Motor neuron (in vitro differentiated cells): ENCODE results near the gene FLT1. TPM values are rescaled to one million over a fixed set of nuclear protein-coding genes. Genes with fewer than 3 reads are reported as not detected.
A peak's percentile ranks its signal among the peaks of the same experiment; 100 is the strongest.

Experiments used
- ATAC-seq, 8 experiments: fragments of 200-7000 bp; cut with Tn5 transposase; replicated peaks in 6 of 8; 2 replicates each; pipeline ENCODE4 v1.8.0; 2021; ENCODE audit warnings: mild to moderate bottlenecking in 8 of 8, moderate library complexity in 8 of 8
- H3K27ac ChIP-seq, 2 donors: fragments of 250-450 bp; sonication (Bioruptor Pico); 2 replicates each; pipeline ENCODE4 v1.9.0; 2021; ENCODE audit warnings: antibody characterized with exemption in 2 of 2, mild to moderate bottlenecking in 2 of 2, moderate library complexity in 1 of 2
- H3K4me1 ChIP-seq, 2 donors: fragments of 250-450 bp; sonication (Bioruptor Pico); replicated peaks in 1 of 2; 2 replicates each; pipeline ENCODE4 v1.6.1; 2021; ENCODE audit warnings: antibody characterized with exemption in 2 of 2, mild to moderate bottlenecking in 2 of 2, moderate library complexity in 1 of 2
- H3K4me3 ChIP-seq, 5 donors: fragments of 250-450 bp; sonication (Bioruptor Pico); 2 replicates each; pipeline ENCODE4 v1.9.0; 2021; ENCODE audit warnings: antibody characterized with exemption in 5 of 5, mild to moderate bottlenecking in 5 of 5, moderate library complexity in 4 of 5
- WGBS, 10 experiments: fragments of 450-650 bp; shearing (Covaris generic); methylation state at CpG; one replicate each; pipeline ENCODE4 v1.0.0; 2022; 5-methylcytosine and 5-hydroxymethylcytosine counted together
- in situ Hi-C, 9 experiments: fragments of 400-800 bp; cut with MboI; loops; one replicate each; pipeline ENCODE4 v1.15.0; 2021; ENCODE audit warnings: low sequenced_read_pairs in 9 of 9, low pct_unique_long_range_greater_than_20kb in 2 of 9; ENCODE audit not compliant: unreplicated experiment in 9 of 9
- total RNA-seq, 8 experiments: library from RNA; unstranded; fragments of 300-600 nt; gene quantifications; 2 replicates each; pipeline versions ENCODE4 v1.2.3 to v1.2.4, GENCODE V29; 2022

Gene FLT1
- total RNA-seq, 8 experiments from 2014 or later = 0.11 to 43.8 (median 0.88) TPM

DNA sequence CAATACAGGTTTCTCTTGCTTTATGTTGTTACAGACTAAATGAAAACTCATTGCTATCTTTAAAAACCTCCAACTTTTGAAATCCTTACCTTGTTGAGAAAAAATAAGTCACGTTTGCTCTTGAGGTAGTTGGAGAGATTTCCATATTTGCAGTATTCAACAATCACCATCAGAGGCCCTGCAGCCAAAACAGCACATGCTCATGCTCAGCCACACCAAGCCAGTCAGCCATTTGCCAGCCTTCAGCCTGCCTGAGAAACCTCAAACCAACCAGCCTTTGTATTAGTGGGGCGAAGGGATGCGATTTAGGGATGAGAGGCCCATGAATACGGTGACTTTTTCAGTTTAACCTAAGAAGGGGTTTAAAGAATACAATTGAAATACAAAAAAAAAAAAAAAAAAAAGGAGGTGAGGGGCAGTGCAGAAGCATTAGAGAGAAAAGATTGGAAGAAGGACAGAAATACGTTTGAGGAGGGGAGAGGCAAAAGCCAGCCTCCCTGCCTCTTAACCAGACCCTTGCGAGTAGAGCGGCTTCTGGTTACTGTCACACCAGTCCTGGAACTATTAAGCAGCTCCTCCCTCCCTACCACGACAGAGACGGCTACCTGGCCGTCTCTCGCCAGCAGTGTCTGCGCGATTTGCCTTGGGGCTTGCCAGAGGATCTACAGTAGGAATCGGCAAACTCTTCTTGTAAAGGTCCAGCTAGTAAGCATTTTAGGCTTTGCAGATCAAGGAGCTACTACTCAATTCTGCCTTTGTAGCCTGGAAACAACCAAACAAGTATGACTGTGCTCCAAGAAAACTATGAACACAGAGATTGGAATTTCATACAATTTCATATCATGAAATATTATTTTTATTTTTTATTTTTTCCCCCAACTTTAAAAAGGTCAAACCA is 167.3 kb downstream of the FLT1 start:
- no peak overlapping the region for H3K27ac ChIP-seq
- WGBS, 10 experiments = 74 to 95% (median 89%) methylated on average over 3 to 13 of the region's 14 CpGs
- peak in 3 of 8 experiments; percentile 25 to 57 (median 46) for ATAC-seq
- no peak overlapping the region for H3K4me3 ChIP-seq
- H3K4me1 ChIP-seq = no peaks in the 10 kb centered on the region
- in situ Hi-C loops = loop anchor here in 3 of 9 experiments (25.0 kb wide), 3 partner anchors 160 to 460 kb away; partner anchors contain the start of gene FLT1 (in 1 of the 3)

DNA sequence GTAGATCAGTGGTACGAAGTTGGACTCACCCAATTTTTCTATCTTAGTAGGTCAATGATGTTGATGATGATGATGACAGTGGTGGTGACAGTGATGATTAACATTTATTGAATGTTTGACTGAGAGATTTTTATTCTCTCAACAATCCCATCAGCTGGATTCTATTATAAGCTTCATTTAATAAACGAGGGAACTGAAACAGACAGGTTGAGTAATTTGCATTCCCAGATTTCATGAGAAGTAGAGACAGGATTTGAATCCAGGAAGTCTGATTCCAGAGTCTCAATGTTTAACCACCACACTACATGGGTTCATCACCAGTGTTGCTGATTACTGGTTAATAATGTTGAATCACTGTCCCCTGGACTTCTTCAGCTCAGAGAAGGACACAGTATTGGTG is 168.9 kb downstream of the FLT1 start:
- 0 to 100% (median 78%) methylated on average over 1 to 2 of the region's 2 CpGs; no CpG with 5 or more reads in 2 of the 10 experiments for WGBS, 10 experiments
- ATAC-seq = no peak
- no peak overlapping the region for H3K27ac ChIP-seq
- H3K4me1 ChIP-seq = no peaks in the 10 kb centered on the region
- in situ Hi-C loops = loop anchor here in 3 of 9 experiments (25.0 kb wide), 3 partner anchors 161 to 461 kb away; partner anchors contain the start of gene FLT1 (in 1 of the 3)
- H3K4me3 ChIP-seq = no peak overlapping the region

DNA sequence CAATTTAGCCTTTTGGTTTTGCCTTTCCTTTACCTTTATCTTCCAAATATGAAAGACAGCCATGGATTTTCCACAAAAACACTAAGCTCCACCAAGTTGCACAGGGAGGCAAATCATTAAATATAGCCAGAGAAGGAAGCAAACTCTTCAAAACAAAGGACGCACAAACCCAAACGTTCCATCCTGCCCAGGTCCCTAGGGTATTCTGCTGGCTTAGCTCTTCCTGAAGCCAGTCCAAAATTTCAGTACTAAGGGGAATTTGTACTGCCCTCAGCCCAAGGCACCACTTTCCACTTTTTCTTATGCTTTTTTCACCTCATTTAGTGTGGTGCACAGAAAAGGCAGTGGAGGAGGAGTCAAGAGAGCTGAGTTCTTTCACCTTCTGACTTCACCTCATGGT is 169.9 kb downstream of the FLT1 start:
- in situ Hi-C loops = loop anchor here in 3 of 9 experiments (25.0 kb wide), 3 partner anchors 162 to 462 kb away; partner anchors contain the start of gene FLT1 (in 1 of the 3)
- WGBS, 10 experiments = 43 to 100% (median 73%) methylated on average over 1 to 2 of the region's 2 CpGs; no CpG with 5 or more reads in 2 of the 10 experiments
- Histone ChIP-seq H3K4me3 (no peak overlapping the region), H3K27ac (no peak overlapping the region), H3K4me1 (no peaks in the 10 kb centered on the region)
- ATAC-seq = no peak

DNA sequence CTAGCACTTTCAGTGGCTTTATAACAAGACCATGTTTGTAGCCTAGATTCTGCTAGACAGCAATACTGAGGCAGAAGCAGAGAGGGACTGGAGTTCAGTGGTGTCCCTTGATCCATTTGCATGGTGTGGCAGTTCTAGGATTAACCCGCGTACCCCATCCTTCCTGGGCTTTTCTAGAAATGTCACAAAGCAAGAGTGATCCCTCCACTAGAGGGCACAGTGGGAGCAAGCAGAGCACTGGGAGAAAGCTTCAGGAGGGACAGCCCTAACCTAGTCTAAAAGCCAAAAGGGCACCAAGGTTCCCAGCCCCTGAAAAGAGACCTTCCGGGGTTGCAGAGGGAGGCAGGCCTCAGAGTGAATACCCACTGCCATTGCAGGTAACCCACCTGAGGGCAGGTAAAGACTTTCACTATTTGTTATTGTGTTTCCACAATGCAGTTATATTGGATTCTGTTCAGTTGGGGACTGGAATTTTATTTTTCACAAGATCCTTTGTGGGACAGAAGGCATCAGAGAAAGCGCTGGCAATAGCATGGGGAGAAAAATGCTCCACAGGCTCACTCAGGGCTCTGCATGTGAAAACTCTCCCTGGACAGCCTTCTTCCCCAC is 170.6 kb downstream of the FLT1 start:
- 0 to 100% (median 53%) methylated on average over 1 to 4 of the region's 4 CpGs; no CpG with 5 or more reads in 2 of the 10 experiments for WGBS, 10 experiments

DNA sequence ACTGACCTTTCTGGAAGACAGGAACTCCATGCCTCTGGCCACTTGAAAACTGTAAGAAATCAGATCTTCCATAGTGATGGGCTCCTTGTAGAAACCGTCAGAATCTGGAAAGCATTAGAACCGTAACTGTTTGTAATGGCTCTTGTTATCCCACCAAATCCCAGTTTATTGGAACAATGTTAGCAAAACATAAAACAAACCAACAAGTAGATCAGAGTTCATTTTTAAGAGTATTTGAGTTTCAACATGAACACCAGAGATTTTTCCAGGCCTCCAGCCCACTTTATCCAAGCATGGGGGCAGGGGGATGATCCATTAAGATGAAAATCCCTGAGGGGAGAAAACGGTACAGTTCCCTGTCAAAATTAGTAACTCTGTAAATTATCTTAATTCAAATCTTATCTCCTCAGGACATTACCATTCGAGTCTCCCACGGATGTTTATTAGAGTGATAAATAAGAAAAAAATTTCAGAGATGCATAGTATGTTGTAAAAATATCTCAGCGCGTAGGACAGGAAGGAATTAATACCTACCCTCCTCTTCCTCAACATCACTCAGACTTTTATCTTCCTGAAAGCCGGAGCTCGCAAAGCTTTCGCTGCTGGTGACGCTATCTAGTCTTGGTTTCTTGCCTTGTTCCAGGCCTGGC is 172.5 kb downstream of the FLT1 start:
- Histone ChIP-seq H3K4me1 (no peaks in the 10 kb centered on the region), H3K27ac (no peak overlapping the region), H3K4me3 (no peak overlapping the region)
- WGBS, 10 experiments = 20 to 100% (median 76%) methylated on average over 1 to 11 of the region's 11 CpGs
- no peak for ATAC-seq
- in situ Hi-C loops = loop anchor here in 2 of 9 experiments (25.0 kb wide), 2 partner anchors 315 to 465 kb away; no protein-coding TSS in a partner anchor

More for the DNA sequence above, 170.6 kb downstream of the FLT1 start:
- Histone ChIP-seq H3K4me3 (no peak overlapping the region), H3K4me1 (no peaks in the 10 kb centered on the region), H3K27ac (no peak overlapping the region)
- peak in 4 of 8 experiments; percentile 45 to 93 (median 88) for ATAC-seq
- in situ Hi-C loops = loop anchor here in 2 of 9 experiments (25.0 kb wide), 2 partner anchors 313 to 463 kb away; no protein-coding TSS in a partner anchor

DNA sequence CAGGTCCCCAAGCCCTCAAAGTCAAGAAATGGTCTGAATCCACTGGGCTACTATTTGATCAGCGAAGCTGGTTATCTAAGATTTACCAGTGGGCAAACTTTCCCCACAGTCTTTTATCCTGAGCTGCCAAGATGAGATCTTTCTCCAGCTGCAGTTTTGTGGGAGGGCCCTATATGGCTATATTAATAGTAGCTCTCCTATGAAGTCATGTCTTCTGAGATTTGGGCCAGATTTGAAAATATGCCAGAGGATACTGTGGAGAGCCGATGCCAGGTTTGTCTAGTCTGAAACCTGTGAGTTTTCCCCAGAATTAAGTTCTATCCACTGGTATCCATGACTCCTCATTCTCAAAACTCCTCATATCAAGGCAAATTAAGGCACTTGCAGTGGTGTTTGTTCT is 173.2 kb downstream of the FLT1 start:
- no peak for ATAC-seq
- no peak overlapping the region for H3K4me3 ChIP-seq
- H3K4me1 ChIP-seq = no peaks in the 10 kb centered on the region
- no peak overlapping the region for H3K27ac ChIP-seq
- WGBS, 10 experiments = 80 to 100% (median 96%) methylated on average over 1 to 2 of the region's 2 CpGs; no CpG with 5 or more reads in 4 of the 10 experiments
- in situ Hi-C loops = loop anchor here in 2 of 9 experiments (25.0 kb wide), 2 partner anchors 316 to 466 kb away; no protein-coding TSS in a partner anchor

DNA sequence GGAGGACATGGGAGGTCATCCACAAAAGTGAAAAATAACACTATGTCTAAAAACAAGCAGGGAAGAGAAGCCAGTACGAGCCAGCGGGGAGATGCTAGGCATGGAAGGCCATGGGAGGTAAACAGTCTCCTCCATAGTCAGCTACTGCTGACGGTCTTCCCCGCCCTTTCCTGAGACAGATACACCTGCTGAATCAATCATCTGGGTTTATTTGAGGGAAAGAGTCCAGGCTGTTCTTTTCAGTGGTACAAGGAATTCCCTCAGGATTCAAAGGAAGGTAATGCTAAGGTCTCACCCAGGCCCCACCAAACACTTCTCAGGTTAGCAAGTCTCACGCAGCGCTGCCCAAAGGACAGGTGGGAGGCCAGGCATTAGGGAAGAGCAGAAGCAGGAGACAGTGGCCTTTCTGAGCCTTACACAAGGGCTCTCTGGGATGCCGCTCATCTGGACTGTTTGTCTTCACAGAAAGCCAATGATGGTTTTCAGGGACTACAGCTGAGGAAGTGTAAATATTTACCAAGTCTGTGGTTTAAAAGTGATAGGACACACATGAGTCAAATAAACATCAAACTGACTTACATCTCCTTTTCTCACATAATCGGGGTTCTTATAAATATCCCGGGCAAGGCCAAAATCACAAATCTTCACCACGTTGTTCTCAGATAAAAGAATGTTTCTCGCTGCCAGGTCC is 173.9 kb downstream of the FLT1 start:
- no peak overlapping the region for H3K4me3 ChIP-seq
- peaks cover 0 to 4% of the 10 kb centered on the region in 2 donors for H3K4me1 ChIP-seq
- WGBS, 10 experiments = 70 to 100% (median 90%) methylated on average over 1 to 8 of the region's 11 CpGs; no CpG with 5 or more reads in 1 of the 10 experiments
- ATAC-seq = peak in 1 of 8 experiments; percentile 41
- in situ Hi-C loops = loop anchor here in 2 of 9 experiments (25.0 kb wide), 2 partner anchors 316 to 466 kb away; no protein-coding TSS in a partner anchor
- H3K27ac ChIP-seq = no peak overlapping the region

DNA sequence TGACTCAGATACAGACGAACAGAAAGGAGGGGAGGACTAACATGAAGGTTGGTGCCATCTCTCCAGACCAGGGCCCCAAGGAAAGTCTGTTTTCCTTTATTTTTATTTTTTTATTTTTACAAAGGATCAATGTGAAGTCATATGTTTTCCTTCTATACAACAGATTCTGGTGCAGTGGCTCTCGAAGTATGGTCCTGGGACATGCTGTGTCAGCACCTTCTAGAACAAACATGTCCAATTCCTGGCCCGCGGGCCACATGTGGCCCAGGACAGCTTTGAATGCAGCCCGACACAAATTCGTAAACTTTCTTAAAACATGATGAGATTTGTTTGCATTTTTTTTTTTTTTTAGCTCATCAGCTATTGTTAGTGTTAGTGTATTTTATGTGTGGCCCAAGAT is 174.7 kb downstream of the FLT1 start:
- in situ Hi-C loops = loop anchor here in 2 of 9 experiments (25.0 kb wide), 2 partner anchors 317 to 467 kb away; no protein-coding TSS in a partner anchor
- 52 to 100% (median 91%) methylated on average over 2 to 6 of the region's 6 CpGs; no CpG with 5 or more reads in 1 of the 10 experiments for whole genome bisulfite sequencing, 10 experiments
- Histone ChIP-seq H3K27ac (no peak overlapping the region), H3K4me1 (peaks cover 0 to 5% of the 10 kb centered on the region in 2 donors), H3K4me3 (no peak overlapping the region)
- ATAC-seq = no peak

DNA sequence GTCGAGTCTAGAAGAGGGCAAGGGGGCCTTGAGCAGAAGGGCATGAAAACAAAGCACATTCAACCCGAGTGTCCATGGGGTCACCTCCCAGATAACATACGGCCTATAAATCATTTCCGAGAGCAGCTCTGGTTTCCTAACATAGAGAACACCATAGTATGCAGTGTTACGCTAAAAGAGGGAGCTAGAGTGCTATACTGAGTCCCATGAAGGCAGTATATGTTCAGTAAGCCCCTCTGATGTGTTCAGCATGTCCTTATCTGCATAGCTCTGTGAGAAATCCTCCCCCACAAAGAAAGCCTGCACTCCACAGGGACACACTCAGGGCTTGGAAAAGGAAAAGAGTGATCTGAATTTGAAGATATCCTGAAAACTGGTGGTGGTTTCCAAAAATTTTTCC is 175.4 kb downstream of the FLT1 start:
- ATAC-seq = no peak
- peaks cover 0 to 5% of the 10 kb centered on the region in 2 donors for H3K4me1 ChIP-seq
- no peak overlapping the region for H3K4me3 ChIP-seq
- in situ Hi-C loops = loop anchor here in 2 of 9 experiments (25.0 kb wide), 2 partner anchors 318 to 468 kb away; no protein-coding TSS in a partner anchor
- WGBS, 10 experiments = 60 to 100% (median 100%) methylated on average over 1 to 3 of the region's 5 CpGs; no CpG with 5 or more reads in 3 of the 10 experiments
- H3K27ac ChIP-seq = no peak overlapping the region

DNA sequence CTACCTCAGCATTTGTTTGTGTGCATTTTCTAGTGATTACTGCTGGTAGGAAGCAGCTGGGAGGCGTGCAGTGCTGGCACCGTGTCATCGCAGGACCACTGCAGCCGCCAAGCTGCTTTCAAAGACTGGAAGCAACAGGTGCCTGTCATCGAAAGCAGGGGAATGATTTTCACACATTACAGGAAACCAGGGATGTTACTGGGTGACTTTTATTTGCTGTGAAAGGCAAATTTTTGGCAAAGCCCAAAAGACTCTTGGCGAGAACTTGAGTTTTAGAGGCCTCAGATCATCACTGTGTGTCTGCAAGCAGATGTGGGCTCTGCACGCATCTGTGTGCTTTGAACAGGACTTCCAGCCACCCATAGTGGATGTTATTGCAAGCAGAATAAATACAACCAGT is 176.4 kb downstream of the FLT1 start:
- Histone ChIP-seq H3K4me3 (no peak overlapping the region), H3K27ac (no peak overlapping the region), H3K4me1 (peaks cover 0 to 5% of the 10 kb centered on the region in 2 donors)
- WGBS, 10 experiments = 50 to 96% (median 93%) methylated on average over 1 to 4 of the region's 7 CpGs; no CpG with 5 or more reads in 5 of the 10 experiments
- in situ Hi-C loops = loop anchor here in 2 of 9 experiments (25.0 kb wide), 2 partner anchors 319 to 469 kb away; no protein-coding TSS in a partner anchor
- ATAC-seq = no peak

DNA sequence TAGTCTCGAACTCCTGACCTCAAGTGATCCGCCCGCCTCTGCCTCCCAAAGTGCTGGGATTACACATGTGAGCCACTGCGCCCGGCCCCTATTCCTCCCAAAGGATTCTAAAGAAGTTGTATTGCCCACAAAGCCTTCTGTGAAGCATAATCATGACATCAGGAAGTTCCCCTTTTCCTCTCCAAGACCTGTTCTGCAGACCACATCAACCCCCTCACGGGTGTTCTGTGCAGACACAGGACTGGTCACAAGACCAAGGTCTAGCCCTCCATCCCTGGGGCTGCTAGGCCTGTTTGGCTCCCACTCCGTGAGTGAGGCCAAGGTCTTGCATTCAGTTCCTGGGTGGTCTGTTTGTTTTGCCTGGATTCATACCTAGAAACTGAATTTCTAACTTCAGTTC is 178.1 kb downstream of the FLT1 start:
- H3K4me1 ChIP-seq = peaks cover 0 to 5% of the 10 kb centered on the region in 2 donors
- no peak overlapping the region for H3K27ac ChIP-seq
- in situ Hi-C loops = loop anchor here in 2 of 9 experiments (25.0 kb wide), 2 partner anchors 320 to 470 kb away; no protein-coding TSS in a partner anchor
- WGBS, 10 experiments = 85 to 100% (median 90%) methylated on average over 2 to 7 of the region's 7 CpGs; no CpG with 5 or more reads in 5 of the 10 experiments
- no peak for ATAC-seq
- no peak overlapping the region for H3K4me3 ChIP-seq
